ENCODE measurements around the gene RAB11FIP4. TPM values are rescaled to one million over a fixed set of nuclear protein-coding genes. Genes with fewer than 3 reads are reported as not detected.

RAB11FIP4 gene
- total and polyA plus RNA-seq, 2 donors from 2014 or later = 10.0 to 32.5 TPM

GRCh38 chr17:31424944-31425281 lies 33.4 kb downstream of the RAB11FIP4 start:
- no peak overlapping the region for H3K27ac ChIP-seq (ENCODE audit: low read depth in 2 of 2, low read length in 2 of 2)

GRCh38 chr17:31425282-31426040 lies 34.0 kb downstream of the RAB11FIP4 start:
- H3K27me3 ChIP-seq (ENCODE audit: control insufficient read depth, insufficient read depth, low read length) = no peaks in the 10 kb centered on the region
- FAIRE-seq = no peak

More at GRCh38 chr17:31424944-31425281, 33.4 kb downstream of the RAB11FIP4 start:
- Histone ChIP-seq H3K36me3 (ENCODE audit: control insufficient read depth in 2 of 3, insufficient read depth in 3 of 3, low read length in 3 of 3) (no peaks in the 10 kb centered on the region), H3K27me3 (ENCODE audit: control insufficient read depth, insufficient read depth, low read length) (no peaks in the 10 kb centered on the region), H3K9ac (ENCODE audit: low read length in 3 of 3) (no peak overlapping the region), H3K4me3 (ENCODE audit: low read length in 3 of 3) (no peak overlapping the region), H3K9me3 (ENCODE audit: control insufficient read depth in 2 of 3, insufficient read depth in 1 of 3, low read length in 3 of 3) (no peaks in the 10 kb centered on the region), H3K4me1 (ENCODE audit: control insufficient read depth in 2 of 3, insufficient read depth in 2 of 3, low read depth in 1 of 3, low read length in 3 of 3) (no peaks in the 10 kb centered on the region)
- TF ChIP-seq CTCF (IDR thresholded peaks at IDR 0.05; ENCODE audit: borderline replicate concordance, extremely low read depth, insufficient read depth) = no peak
- no peak for DNase-seq
- intact Hi-C loops (cut with DNase I) = no loop called here
- no peak for FAIRE-seq

GRCh38 chr17:31427684-31428083 lies 36.2 kb downstream of the RAB11FIP4 start:
- no peaks in the 10 kb centered on the region for H3K36me3 ChIP-seq (ENCODE audit: control insufficient read depth in 2 of 3, insufficient read depth in 3 of 3, low read length in 3 of 3)
- peak in 1 of 5 donors; percentile 44 for DNase-seq
- H3K9ac ChIP-seq (ENCODE audit: low read length in 3 of 3) = no peak overlapping the region
- H3K4me1 ChIP-seq (ENCODE audit: control insufficient read depth in 2 of 3, insufficient read depth in 2 of 3, low read depth in 1 of 3, low read length in 3 of 3) = no peaks in the 10 kb centered on the region
- intact Hi-C loops (cut with DNase I) = no loop called here
- H3K27me3 ChIP-seq (ENCODE audit: control insufficient read depth, insufficient read depth, low read length) = no peaks in the 10 kb centered on the region
- no peak overlapping the region for H3K27ac ChIP-seq (ENCODE audit: low read depth in 2 of 2, low read length in 2 of 2)
- TF ChIP-seq CTCF (IDR thresholded peaks at IDR 0.05; ENCODE audit: borderline replicate concordance, extremely low read depth, insufficient read depth) = no peak
- no peak overlapping the region for H3K4me3 ChIP-seq (ENCODE audit: low read length in 3 of 3)
- no peaks in the 10 kb centered on the region for H3K9me3 ChIP-seq (ENCODE audit: control insufficient read depth in 2 of 3, insufficient read depth in 1 of 3, low read length in 3 of 3)
- FAIRE-seq = no peak

More at GRCh38 chr17:31425282-31426040, 34.0 kb downstream of the RAB11FIP4 start:
- peak; percentile 24 to 53 (median 39) for DNase-seq
- Histone ChIP-seq H3K4me3 (ENCODE audit: low read length in 3 of 3) (no peak overlapping the region), H3K9ac (ENCODE audit: low read length in 3 of 3) (no peak overlapping the region), H3K36me3 (ENCODE audit: control insufficient read depth in 2 of 3, insufficient read depth in 3 of 3, low read length in 3 of 3) (no peaks in the 10 kb centered on the region), H3K9me3 (ENCODE audit: control insufficient read depth in 2 of 3, insufficient read depth in 1 of 3, low read length in 3 of 3) (no peaks in the 10 kb centered on the region), H3K27ac (ENCODE audit: low read depth in 2 of 2, low read length in 2 of 2) (no peak overlapping the region), H3K4me1 (ENCODE audit: control insufficient read depth in 2 of 3, insufficient read depth in 2 of 3, low read depth in 1 of 3, low read length in 3 of 3) (no peaks in the 10 kb centered on the region)
- intact Hi-C loops (cut with DNase I) = no loop called here
- no peak for TF ChIP-seq CTCF (IDR thresholded peaks at IDR 0.05; ENCODE audit: borderline replicate concordance, extremely low read depth, insufficient read depth)

All from kidney (tissue), 14 donors.